PC-3 (cell line): ENCODE results near the gene COL27A1. TPM values are rescaled to one million over a fixed set of nuclear protein-coding genes. Genes with fewer than 3 reads are reported as not detected.

ENCODE experiments used
- ATAC-seq: fragments of 200-7000 bp; cut with Tn5 transposase; 2 replicates; pipeline ENCODE4 v1.9.1; 2020; ENCODE audit warnings: mild to moderate bottlenecking, moderate library complexity
- BruUV-seq: library from RNA; stranded (reverse); fragments of 400-500 nt; replicated peaks from 2 replicates; lab custom pipeline; 2021; lab: Mats Ljungman, UMichigan
- CTCF ChIA-PET: fragments of 300-600 bp; sonication (Branson Sonifier 250); formaldehyde crosslinking; loops from one replicate; lab custom pipeline; 2022; ENCODE audit warnings: antibody characterized with exemption; lab: Charles Lee
- POLR2A ChIA-PET: fragments of 300-600 bp; sonication (Branson Sonifier 250); formaldehyde crosslinking; loops from one replicate; lab custom pipeline; 2022; ENCODE audit warnings: antibody characterized with exemption; ENCODE audit not compliant: unreplicated experiment; lab: Charles Lee
- DNase-seq: peaks from one replicate; pipeline ENCODE4 v3.0.0-alpha.2; 2015
- H2AFZ ChIP-seq: fragments of 300-600 bp; sonication (generic); 2 replicates; pipeline ENCODE4 v1.6.0; 2016; ENCODE audit warnings: antibody characterized with exemption, low read length
- H3F3A ChIP-seq: fragments of 300-600 bp; sonication (generic); one replicate; pipeline ENCODE4 v1.6.0; 2017; ENCODE audit warnings: antibody characterized with exemption, low read length, control low read depth, mild to moderate bottlenecking; ENCODE audit not compliant: unreplicated experiment
- H3K27ac ChIP-seq: fragments of 300-600 bp; sonication (generic); 2 replicates; pipeline ENCODE4 v1.5.1; 2016; ENCODE audit warnings: mild to moderate bottlenecking, low read length
- H3K27me3 ChIP-seq: fragments of 300-600 bp; sonication (generic); 2 replicates; pipeline ENCODE4 v1.6.1; 2016; ENCODE audit warnings: low read length, mixed read lengths
- H3K36me3 ChIP-seq: fragments of 300-600 bp; sonication (generic); 2 replicates; pipeline ENCODE4 v1.6.1; 2016; ENCODE audit warnings: low read depth, mixed run types, low read length, mixed read lengths
- H3K4me1 ChIP-seq: fragments of 300-600 bp; sonication (generic); 2 replicates; pipeline ENCODE4 v1.5.1; 2016; ENCODE audit warnings: low read length; ENCODE audit not compliant: insufficient read depth
- H3K4me2 ChIP-seq: fragments of 300-600 bp; sonication (generic); 2 replicates; pipeline ENCODE4 v1.6.0; 2016; ENCODE audit warnings: low read length
- H3K4me3 ChIP-seq: fragments of 300-600 bp; sonication (generic); 2 replicates; pipeline ENCODE4 v1.5.1; 2016; ENCODE audit warnings: mild to moderate bottlenecking, low read length, mixed read lengths
- H3K79me2 ChIP-seq: fragments of 300-600 bp; sonication (generic); 2 replicates; pipeline ENCODE4 v1.6.1; 2017; ENCODE audit warnings: low read length, mixed read lengths
- H3K9ac ChIP-seq: fragments of 300-600 bp; sonication (generic); 2 replicates; pipeline ENCODE4 v1.6.0; 2016; ENCODE audit warnings: mild to moderate bottlenecking, low read length
- H3K9me2 ChIP-seq: fragments of 300-600 bp; sonication (generic); replicated peaks from 2 replicates; pipeline ENCODE4 v1.6.1; 2016; ENCODE audit warnings: mixed run types, low read length, mixed read lengths
- H3K9me3 ChIP-seq: fragments of 300-600 bp; sonication (generic); 2 replicates; pipeline ENCODE4 v1.6.1; 2016; ENCODE audit warnings: low read length, mixed read lengths
- H4K20me1 ChIP-seq: fragments of 300-600 bp; sonication (generic); 2 replicates; pipeline ENCODE4 v1.6.1; 2016; ENCODE audit warnings: low read length, mixed read lengths
- EZH2 ChIP-seq: fragments of 300-600 bp; sonication (generic); IDR thresholded peaks from one replicate; pipeline ENCODE4 v1.6.1; 2017; ENCODE audit warnings: antibody characterized with exemption, mild to moderate bottlenecking, low read length; ENCODE audit not compliant: unreplicated experiment
- EZH2phosphoT487 ChIP-seq: fragments of 300-600 bp; sonication (generic); IDR thresholded peaks from 2 replicates; pipeline ENCODE4 v1.6.1; 2018; ENCODE audit warnings: mild to moderate bottlenecking, antibody characterized with exemption, low read length, borderline replicate concordance
- intact Hi-C: fragments of 100-400 bp; cut with micrococcal nuclease; formaldehyde crosslinking; loops from 2 replicates; pipeline ENCODE4 v1.9.0; 2023
- total RNA-seq: library from RNA; depleted of rRNA; stranded (reverse); fragments of >200 nt; gene quantifications from 2 replicates; pipeline ENCODE4 v1.2.3, GENCODE V29; 2014
- TF ChIP-seq, protein P1 (sequence below): fragments of 300-600 bp; sonication (generic); conservative IDR thresholded peaks from 2 replicates; pipeline ENCODE4 v1.5.1; 2017; ENCODE audit warnings: antibody characterized with exemption, low read depth, mild to moderate bottlenecking, low read length

Gene COL27A1
- total RNA-seq, 1 experiment from 2014 or later = 4.3 TPM

DNA sequence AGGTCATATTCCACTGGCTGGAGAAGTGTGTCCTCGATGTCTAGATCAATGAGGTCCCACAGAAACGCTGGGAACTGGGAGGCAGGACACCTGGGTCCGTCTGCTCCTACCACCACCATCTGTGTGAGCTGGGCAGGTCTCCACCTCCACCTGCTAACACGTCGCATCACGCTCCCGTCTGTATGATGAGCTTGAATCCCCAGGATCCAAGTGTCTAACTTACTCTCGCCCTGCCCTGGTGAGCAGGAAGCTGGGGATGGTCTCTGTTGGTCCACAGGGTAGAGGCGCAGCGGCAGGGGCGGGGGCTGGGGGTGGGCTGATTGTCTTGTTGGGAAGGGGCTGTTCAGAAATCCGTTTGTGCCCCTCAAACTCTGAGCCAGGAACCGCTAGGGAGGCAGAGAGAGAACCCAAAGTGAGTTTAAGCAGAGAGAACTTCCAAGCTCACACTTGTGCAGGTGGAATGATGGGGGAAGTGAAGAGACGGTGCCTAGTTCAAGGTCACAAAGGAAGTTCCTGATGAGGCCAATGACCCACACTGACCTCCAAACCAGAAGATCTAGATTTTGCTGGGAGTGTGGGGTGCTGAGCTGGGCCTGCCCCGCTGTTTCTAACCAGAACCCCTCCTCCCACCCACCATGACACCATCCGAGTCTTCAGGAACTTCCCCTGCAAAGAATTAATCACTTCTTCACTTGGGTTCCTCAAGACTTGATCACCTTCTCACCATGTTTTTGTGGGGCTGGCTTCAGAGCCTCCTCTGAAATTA is 195.5 kb downstream of the COL27A1 start:
- Histone ChIP-seq H3K27ac (no peak overlapping the region), H3K79me2 (no peaks in the 10 kb centered on the region), H3K4me3 (no peak overlapping the region), H3K9me3 (no peaks in the 10 kb centered on the region), H3K9ac (no peak overlapping the region), H3K27me3 (no peaks in the 10 kb centered on the region), H2AFZ (no peak overlapping the region), H3K4me1 (peaks cover 12% of the 10 kb centered on the region), H3K4me2 (no peak overlapping the region), H3F3A (no peaks in the 10 kb centered on the region), H3K36me3 (no peaks in the 10 kb centered on the region; the same call in 1 of the 2 replicates), H3K9me2 (no peaks in the 10 kb centered on the region), H4K20me1 (no peaks in the 10 kb centered on the region)
- ATAC-seq (no peak), DNase-seq (no peak)
- intact Hi-C loops = no loop called here
- TF ChIP-seq, protein P1, sequence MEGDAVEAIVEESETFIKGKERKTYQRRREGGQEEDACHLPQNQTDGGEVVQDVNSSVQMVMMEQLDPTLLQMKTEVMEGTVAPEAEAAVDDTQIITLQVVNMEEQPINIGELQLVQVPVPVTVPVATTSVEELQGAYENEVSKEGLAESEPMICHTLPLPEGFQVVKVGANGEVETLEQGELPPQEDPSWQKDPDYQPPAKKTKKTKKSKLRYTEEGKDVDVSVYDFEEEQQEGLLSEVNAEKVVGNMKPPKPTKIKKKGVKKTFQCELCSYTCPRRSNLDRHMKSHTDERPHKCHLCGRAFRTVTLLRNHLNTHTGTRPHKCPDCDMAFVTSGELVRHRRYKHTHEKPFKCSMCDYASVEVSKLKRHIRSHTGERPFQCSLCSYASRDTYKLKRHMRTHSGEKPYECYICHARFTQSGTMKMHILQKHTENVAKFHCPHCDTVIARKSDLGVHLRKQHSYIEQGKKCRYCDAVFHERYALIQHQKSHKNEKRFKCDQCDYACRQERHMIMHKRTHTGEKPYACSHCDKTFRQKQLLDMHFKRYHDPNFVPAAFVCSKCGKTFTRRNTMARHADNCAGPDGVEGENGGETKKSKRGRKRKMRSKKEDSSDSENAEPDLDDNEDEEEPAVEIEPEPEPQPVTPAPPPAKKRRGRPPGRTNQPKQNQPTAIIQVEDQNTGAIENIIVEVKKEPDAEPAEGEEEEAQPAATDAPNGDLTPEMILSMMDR = no peak
- TF ChIP-seq EZH2 (no peak), EZH2phosphoT487 (no peak)
- POLR2A ChIA-PET = no interaction called here
- CTCF ChIA-PET = no interaction called here
- no TSS peak for BruUV-seq

DNA sequence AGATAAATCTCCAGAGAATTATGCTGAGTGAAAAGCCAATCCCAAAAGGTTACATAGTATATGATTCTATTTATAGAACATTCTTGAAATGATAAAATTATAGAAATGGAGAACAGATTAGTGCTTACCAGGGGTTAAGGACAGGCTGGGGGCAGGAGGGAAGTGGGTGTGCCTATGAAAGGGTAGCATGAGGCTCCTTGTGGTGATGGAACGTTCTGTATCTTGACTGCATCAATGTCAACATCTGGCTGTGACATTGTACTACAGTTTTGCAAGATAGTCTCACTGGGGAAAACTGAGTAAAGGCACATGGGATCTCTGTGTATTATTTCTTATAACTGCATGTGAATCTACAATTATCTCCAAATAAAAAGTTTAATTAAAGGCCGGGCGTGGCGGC is 196.6 kb downstream of the COL27A1 start:
- Histone ChIP-seq H3K4me2 (no peak overlapping the region), H4K20me1 (no peaks in the 10 kb centered on the region), H3K36me3 (no peaks in the 10 kb centered on the region; the same call in 1 of the 2 replicates), H3K27me3 (no peaks in the 10 kb centered on the region), H2AFZ (no peak overlapping the region), H3K79me2 (no peaks in the 10 kb centered on the region), H3K4me3 (no peak overlapping the region), H3K4me1 (peaks cover 12% of the 10 kb centered on the region), H3K9me2 (no peaks in the 10 kb centered on the region), H3K27ac (no peak overlapping the region), H3F3A (no peaks in the 10 kb centered on the region), H3K9ac (no peak overlapping the region), H3K9me3 (no peaks in the 10 kb centered on the region)
- POLR2A ChIA-PET = no interaction called here
- TF ChIP-seq EZH2 = no peak
- TF ChIP-seq EZH2phosphoT487 = no peak
- TF ChIP-seq, protein P1 = no peak
- intact Hi-C loops = no loop called here
- no peak for DNase-seq
- BruUV-seq = no TSS peak
- CTCF ChIA-PET = interaction anchor here (0.6 kb wide), 1 partner anchor 192 kb away, joined by 3 read pairs; no protein-coding TSS in a partner anchor
- no peak for ATAC-seq

DNA sequence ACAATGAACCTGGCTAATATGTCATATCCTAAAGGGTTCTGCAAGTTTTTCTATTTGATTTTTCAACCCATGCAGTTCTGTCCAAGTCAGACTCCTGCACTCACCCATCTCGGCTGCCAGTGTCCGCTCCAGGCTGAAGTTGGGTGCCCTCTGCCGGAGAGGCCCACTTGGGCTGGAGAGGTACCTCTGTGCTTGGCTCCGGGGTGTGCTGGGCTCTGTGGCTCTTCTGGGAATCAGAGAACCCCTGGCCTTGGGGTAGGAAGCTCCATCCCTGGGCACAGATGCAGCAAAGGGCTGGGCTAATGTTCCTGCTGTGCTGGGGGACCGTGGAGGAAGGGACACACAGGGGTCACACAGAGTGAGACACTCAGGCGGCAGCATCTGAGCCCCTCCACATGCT is 200.5 kb downstream of the COL27A1 start:
- no peaks in the 10 kb centered on the region for H3K27me3 ChIP-seq
- CTCF ChIA-PET = no interaction called here
- H4K20me1 ChIP-seq = no peaks in the 10 kb centered on the region
- no peak overlapping the region for H2AFZ ChIP-seq
- DNase-seq (no peak), ATAC-seq (no peak)
- no peak overlapping the region for H3K27ac ChIP-seq
- TF ChIP-seq, protein P1 = no peak
- no peak for TF ChIP-seq EZH2
- no peak for TF ChIP-seq EZH2phosphoT487
- no peaks in the 10 kb centered on the region for H3F3A ChIP-seq
- no peaks in the 10 kb centered on the region for H3K9me2 ChIP-seq
- H3K79me2 ChIP-seq = no peaks in the 10 kb centered on the region
- no peaks in the 10 kb centered on the region for H3K4me1 ChIP-seq
- H3K4me2 ChIP-seq = no peak overlapping the region
- intact Hi-C loops = no loop called here
- no TSS peak for BruUV-seq
- no peak overlapping the region for H3K4me3 ChIP-seq
- no peaks in the 10 kb centered on the region for H3K9me3 ChIP-seq
- no peaks in the 10 kb centered on the region for H3K36me3 ChIP-seq
- no peak overlapping the region for H3K9ac ChIP-seq
- POLR2A ChIA-PET = no interaction called here
